MM.1S (cell line): Measurements from ENCODE around the gene SKP2.

Source experiments
- DNase-seq: peaks from one replicate; pipeline ENCODE4 v3.0.0-alpha.2; 2015
- H2AFZ ChIP-seq: fragments of 300-600 bp; sonication (generic); 2 replicates; pipeline ENCODE4 v1.6.0; 2016; ENCODE audit warnings: antibody characterized with exemption, low read length
- H3F3A ChIP-seq: fragments of 300-600 bp; sonication (generic); 2 replicates; pipeline ENCODE4 v1.6.1; 2016; ENCODE audit warnings: mild to moderate bottlenecking, antibody characterized with exemption, low read length, moderate library complexity, mixed read lengths; ENCODE audit not compliant: insufficient read depth
- H3K27ac ChIP-seq: fragments of 300-600 bp; sonication (generic); 2 replicates; pipeline ENCODE4 v1.5.1; 2016; ENCODE audit warnings: mild to moderate bottlenecking, low read length
- H3K27me3 ChIP-seq: fragments of 300-600 bp; sonication (generic); replicated peaks from 2 replicates; pipeline ENCODE4 v1.6.0; 2016; ENCODE audit warnings: low read length; ENCODE audit not compliant: insufficient read depth
- H3K36me3 ChIP-seq: fragments of 300-600 bp; sonication (generic); replicated peaks from 2 replicates; pipeline ENCODE4 v1.6.1; 2016; ENCODE audit warnings: mild to moderate bottlenecking, low read length, mixed read lengths; ENCODE audit not compliant: insufficient read depth
- H3K4me1 ChIP-seq: fragments of 300-600 bp; sonication (generic); 2 replicates; pipeline ENCODE4 v1.6.1; 2016; ENCODE audit warnings: low read length, mixed read lengths
- H3K4me2 ChIP-seq: fragments of 300-600 bp; sonication (generic); 2 replicates; pipeline ENCODE4 v1.6.0; 2016; ENCODE audit warnings: low read depth, low read length
- H3K4me3 ChIP-seq: fragments of 300-600 bp; sonication (generic); 2 replicates; pipeline ENCODE4 v1.5.1; 2016; ENCODE audit warnings: low read length, mixed read lengths
- H3K79me2 ChIP-seq: fragments of 300-600 bp; sonication (generic); 2 replicates; pipeline ENCODE4 v1.6.1; 2016; ENCODE audit warnings: mixed run types, low read length, mixed read lengths
- H3K9ac ChIP-seq: fragments of 300-600 bp; sonication (generic); 2 replicates; pipeline ENCODE4 v1.6.1; 2016; ENCODE audit warnings: low read length, mixed read lengths
- H3K9me2 ChIP-seq: fragments of 300-600 bp; sonication (generic); replicated peaks from 2 replicates; pipeline ENCODE4 v1.6.1; 2016; ENCODE audit warnings: mild to moderate bottlenecking, low read length, mixed read lengths; ENCODE audit not compliant: insufficient read depth
- H3K9me3 ChIP-seq: fragments of 300-600 bp; sonication (generic); replicated peaks from 2 replicates; pipeline ENCODE4 v1.6.1; 2016; ENCODE audit warnings: mild to moderate bottlenecking, low read length, mixed read lengths; ENCODE audit not compliant: insufficient read depth
- H4K20me1 ChIP-seq: fragments of 300-600 bp; sonication (generic); 2 replicates; pipeline ENCODE4 v1.6.1; 2016; ENCODE audit warnings: mild to moderate bottlenecking, low read length, moderate library complexity, mixed read lengths; ENCODE audit not compliant: insufficient read depth
- EZH2 ChIP-seq: fragments of 300-600 bp; sonication (generic); optimal IDR thresholded peaks from 2 replicates; pipeline ENCODE3; 2017; ENCODE audit warnings: low read depth, mild to moderate bottlenecking, antibody characterized with exemption, low read length, mixed read lengths
- EZH2phosphoT487 ChIP-seq: fragments of 300-600 bp; sonication (generic); IDR thresholded peaks from 2 replicates; pipeline ENCODE4 v1.6.1; 2018; ENCODE audit warnings: antibody characterized with exemption, low read length
- TF ChIP-seq, protein P1 (sequence below): fragments of 300-600 bp; sonication (generic); IDR thresholded peaks from 2 replicates; pipeline ENCODE4 v1.5.1; 2016; ENCODE audit warnings: antibody characterized with exemption, low read length, mixed read lengths

Gene SKP2

GRCh38 chr5:36153726-36154125, 1.8 kb downstream of the SKP2 start:
- no peak overlapping the region for H3K9ac ChIP-seq
- TF ChIP-seq, protein P1, sequence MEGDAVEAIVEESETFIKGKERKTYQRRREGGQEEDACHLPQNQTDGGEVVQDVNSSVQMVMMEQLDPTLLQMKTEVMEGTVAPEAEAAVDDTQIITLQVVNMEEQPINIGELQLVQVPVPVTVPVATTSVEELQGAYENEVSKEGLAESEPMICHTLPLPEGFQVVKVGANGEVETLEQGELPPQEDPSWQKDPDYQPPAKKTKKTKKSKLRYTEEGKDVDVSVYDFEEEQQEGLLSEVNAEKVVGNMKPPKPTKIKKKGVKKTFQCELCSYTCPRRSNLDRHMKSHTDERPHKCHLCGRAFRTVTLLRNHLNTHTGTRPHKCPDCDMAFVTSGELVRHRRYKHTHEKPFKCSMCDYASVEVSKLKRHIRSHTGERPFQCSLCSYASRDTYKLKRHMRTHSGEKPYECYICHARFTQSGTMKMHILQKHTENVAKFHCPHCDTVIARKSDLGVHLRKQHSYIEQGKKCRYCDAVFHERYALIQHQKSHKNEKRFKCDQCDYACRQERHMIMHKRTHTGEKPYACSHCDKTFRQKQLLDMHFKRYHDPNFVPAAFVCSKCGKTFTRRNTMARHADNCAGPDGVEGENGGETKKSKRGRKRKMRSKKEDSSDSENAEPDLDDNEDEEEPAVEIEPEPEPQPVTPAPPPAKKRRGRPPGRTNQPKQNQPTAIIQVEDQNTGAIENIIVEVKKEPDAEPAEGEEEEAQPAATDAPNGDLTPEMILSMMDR, result no peak
- TF ChIP-seq EZH2phosphoT487 (no peak), EZH2 (no peak)
- no peaks in the 10 kb centered on the region; the same call in 1 of the 2 replicates for H3K36me3 ChIP-seq

DNA sequence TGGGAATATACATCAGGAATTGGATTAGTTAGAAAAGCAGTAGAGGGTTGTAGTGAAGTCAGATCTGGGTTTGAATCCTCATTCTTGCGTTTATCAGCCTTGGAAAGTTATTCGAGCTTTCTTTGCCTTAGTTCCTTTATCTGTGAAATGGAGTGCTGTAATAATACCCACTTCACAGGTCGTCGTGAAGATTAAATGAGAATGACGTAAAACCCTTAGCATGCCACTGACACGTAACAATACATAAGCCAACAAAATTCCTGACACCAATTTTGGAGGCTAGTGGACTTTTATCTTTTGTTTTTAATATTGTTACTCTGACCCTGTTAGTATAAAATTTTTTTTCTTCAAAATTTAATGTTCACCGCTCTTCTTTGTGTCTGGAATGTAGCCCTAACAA, 3.4 kb downstream of the SKP2 start:
- no peaks in the 10 kb centered on the region for H3K9me2 ChIP-seq
- no peaks in the 10 kb centered on the region for H3K9me3 ChIP-seq
- H3K9ac ChIP-seq, result no peak overlapping the region
- peaks cover 5% of the 10 kb centered on the region; the same call in 1 of the 2 replicates for H3F3A ChIP-seq
- no peak overlapping the region for H3K4me3 ChIP-seq
- peaks cover 9% of the 10 kb centered on the region for H3K4me1 ChIP-seq
- TF ChIP-seq EZH2phosphoT487 (no peak), EZH2 (no peak)
- TF ChIP-seq, protein P1, result no peak
- no peaks in the 10 kb centered on the region for H4K20me1 ChIP-seq
- H3K36me3 ChIP-seq, result no peaks in the 10 kb centered on the region; the same call in 1 of the 2 replicates
- DNase-seq, result no peak
- H2AFZ ChIP-seq, result no peak overlapping the region
- H3K27ac ChIP-seq, result no peak overlapping the region
- peaks cover 96% of the 10 kb centered on the region for H3K79me2 ChIP-seq
- no peak overlapping the region for H3K4me2 ChIP-seq
- no peaks in the 10 kb centered on the region for H3K27me3 ChIP-seq

More at GRCh38 chr5:36153726-36154125, 1.8 kb downstream of the SKP2 start:
- Histone ChIP-seq H2AFZ (no peak overlapping the region), H3K27ac (no peak overlapping the region), H4K20me1 (no peaks in the 10 kb centered on the region), H3K9me3 (no peaks in the 10 kb centered on the region), H3K27me3 (no peaks in the 10 kb centered on the region), H3K4me2 (peak overlapping the region; percentile 88; the same call in 1 of the 2 replicates), H3K4me1 (peaks cover 11% of the 10 kb centered on the region), H3K4me3 (no peak overlapping the region), H3K79me2 (peaks cover 95% of the 10 kb centered on the region), H3K9me2 (no peaks in the 10 kb centered on the region), H3F3A (peaks cover 5% of the 10 kb centered on the region; the same call in 1 of the 2 replicates)
- DNase-seq, result no peak

DNA sequence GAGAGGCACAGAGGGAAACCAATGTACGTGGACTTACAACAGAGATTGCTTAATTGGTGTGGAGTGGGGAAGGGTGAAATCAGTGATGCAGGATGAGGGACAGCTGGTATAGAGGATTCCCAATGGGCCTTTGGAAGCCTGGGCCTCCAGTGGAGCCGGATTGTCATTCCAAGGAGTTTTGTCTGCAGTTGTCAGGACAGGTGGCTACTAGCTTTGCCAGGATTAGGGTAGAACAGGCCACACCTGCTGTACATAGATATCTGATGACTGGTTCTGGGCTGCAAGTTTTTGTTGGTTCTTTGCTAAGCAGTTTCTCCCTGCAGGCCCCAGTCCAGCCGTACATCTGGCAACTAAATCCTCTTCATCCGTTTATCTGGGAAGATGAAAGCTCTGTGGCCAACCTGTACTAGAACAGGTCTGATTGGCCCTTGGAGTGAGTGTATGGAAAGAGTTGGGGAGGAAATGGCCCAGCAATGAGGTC, 4.2 kb downstream of the SKP2 start:
- Histone ChIP-seq H3K36me3 (no peaks in the 10 kb centered on the region; the same call in 1 of the 2 replicates), H3K9me2 (no peaks in the 10 kb centered on the region), H3F3A (peaks cover 2% of the 10 kb centered on the region; the same call in 1 of the 2 replicates), H4K20me1 (no peaks in the 10 kb centered on the region), H3K4me3 (no peak overlapping the region), H3K79me2 (peaks cover 96% of the 10 kb centered on the region), H3K4me2 (no peak overlapping the region), H3K4me1 (peaks cover 8% of the 10 kb centered on the region), H3K9me3 (no peaks in the 10 kb centered on the region), H3K27me3 (no peaks in the 10 kb centered on the region), H2AFZ (no peak overlapping the region), H3K9ac (no peak overlapping the region), H3K27ac (no peak overlapping the region)
- no peak for DNase-seq
- TF ChIP-seq EZH2 (no peak), EZH2phosphoT487 (no peak)
- TF ChIP-seq, protein P1, result no peak
